GM23248 (cell line): ENCODE results near the gene APRT.

Source experiments
- EZH2 ChIP-seq: fragments of 200-600 bp; sonication (generic); IDR thresholded peaks from 2 replicates; pipeline ENCODE4 v1.6.1; 2018; ENCODE audit warnings: antibody characterized with exemption, mild to moderate bottlenecking; ENCODE audit not compliant: insufficient read depth, poor library complexity, severe bottlenecking
- EZH2phosphoT487 ChIP-seq: fragments of 200-600 bp; sonication (generic); IDR thresholded peaks from 2 replicates; pipeline ENCODE4 v1.6.1; 2018; ENCODE audit warnings: antibody characterized with exemption, moderate library complexity, mild to moderate bottlenecking, low read depth; ENCODE audit not compliant: insufficient read depth

DNA sequence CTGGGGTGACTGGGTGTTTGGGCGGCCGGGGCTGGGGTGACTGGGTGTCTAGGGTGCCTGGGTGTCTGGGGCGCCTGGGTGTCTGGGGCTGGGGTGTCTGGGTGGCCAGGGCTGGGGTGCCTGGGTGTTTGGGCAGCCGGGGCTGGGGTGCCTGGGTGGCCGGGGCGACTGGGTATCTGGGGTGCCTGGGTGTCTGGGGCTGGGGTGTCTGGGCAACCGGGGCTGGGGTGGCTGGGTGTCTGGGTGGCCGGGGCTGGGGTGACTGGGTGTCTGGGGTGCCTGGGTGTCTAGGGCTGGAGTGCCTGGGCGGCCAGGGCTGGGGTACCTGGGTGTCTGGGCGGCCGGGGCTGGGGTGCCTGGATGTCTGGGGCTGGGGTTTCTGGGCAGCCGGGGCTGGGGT is 13.4 kb upstream of the APRT start:
- no peak for TF ChIP-seq EZH2phosphoT487
- TF ChIP-seq EZH2, result no peak
